GM21515 (cell line): Measurements from ENCODE around the gene USP34.
"Not testable (repeated sequence)": the region's sequence is repeated elsewhere in the genome, so short reads cannot be mapped to it uniquely, and the experiment has no call there.

ENCODE experiments used
- ATAC-seq: cut with Tn5 transposase; IDR thresholded peaks from one replicate; pipeline ENCODE4 v1.9.1; 2021; ENCODE audit not compliant: unreplicated experiment

Gene USP34

DNA sequence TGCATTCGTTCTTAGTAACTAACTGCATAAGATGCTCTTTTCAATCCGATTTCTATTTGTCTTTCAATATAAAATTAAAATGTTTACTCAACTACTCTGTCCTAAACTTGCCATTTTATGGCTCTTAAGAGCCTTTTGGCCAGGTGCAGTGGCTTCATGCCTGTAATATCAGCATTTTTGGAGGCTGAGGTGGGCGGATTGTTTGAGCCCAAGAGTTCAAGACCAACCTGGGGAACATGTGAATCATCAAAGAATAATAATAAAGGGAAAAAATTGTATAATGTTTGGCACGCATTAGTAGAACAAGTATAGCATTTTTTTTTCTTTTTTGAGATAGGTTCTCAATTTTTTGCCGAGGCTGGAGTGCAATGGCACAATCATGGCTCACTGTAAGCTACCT lies 216.4 kb downstream of the USP34 start:
- ATAC-seq: no peak

DNA sequence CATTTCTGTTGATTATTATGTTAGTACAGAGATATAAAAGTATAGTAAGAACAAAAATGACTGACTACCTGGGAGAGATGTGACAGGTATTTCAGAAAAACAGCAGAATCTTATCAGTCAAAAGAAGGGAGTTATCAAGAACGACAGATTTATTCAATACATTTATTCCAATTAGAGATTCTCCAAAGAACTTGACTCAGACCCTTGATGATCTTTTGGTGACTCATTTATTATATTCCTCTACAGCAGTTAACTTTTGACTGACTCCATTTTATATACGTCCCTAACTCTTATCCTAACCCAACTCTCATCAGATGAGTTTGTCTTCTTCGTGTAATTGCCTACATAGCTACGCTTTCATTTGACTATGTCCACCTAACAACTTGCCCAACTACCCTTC lies 217.8 kb downstream of the USP34 start:
- no peak for ATAC-seq

DNA sequence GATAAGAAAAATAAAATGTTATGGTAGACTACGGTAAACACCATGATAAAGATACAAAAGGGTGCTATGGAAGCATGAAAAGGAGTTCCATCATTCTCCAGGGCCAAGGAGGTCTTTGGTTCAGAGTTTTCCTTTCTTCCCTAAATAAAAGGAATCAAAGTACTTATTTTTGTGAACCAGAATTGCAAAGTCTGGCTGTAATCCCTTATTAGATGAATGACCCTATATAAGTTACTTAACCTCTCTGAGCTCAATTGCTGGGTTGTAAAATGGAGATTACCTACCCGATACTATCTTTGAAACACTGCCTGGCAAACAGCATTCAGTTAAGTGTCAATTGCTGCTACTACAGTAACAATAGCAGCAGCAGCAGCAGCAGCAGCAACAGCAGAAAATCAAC lies 218.9 kb downstream of the USP34 start:
- ATAC-seq: no peak

DNA sequence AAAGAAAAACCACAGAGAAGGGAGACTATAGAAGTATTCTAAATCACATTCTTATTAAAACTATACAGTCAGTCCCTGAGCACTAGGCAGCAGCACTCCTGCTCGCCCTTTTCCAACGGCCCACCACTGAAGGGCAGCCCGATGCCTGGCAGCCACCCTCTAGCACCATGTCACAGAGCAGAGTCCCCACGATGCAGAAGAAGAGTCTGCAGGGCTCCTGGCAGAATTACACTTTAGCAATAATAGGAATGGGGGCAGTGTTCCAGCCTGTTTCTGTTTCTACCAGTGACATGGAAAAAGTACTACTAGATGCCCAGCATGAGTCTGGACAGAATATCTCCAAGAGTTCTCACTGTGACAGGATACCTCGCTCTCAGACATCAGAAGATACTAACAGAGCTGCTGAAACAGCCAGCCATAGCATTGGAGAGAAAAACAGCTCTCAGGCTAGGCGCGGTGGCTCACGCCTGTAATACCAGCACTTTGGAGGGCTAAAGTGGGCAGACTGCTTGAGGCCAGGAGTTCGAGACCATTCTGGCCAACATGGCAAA lies 221.3 kb downstream of the USP34 start:
- ATAC-seq: no peak

DNA sequence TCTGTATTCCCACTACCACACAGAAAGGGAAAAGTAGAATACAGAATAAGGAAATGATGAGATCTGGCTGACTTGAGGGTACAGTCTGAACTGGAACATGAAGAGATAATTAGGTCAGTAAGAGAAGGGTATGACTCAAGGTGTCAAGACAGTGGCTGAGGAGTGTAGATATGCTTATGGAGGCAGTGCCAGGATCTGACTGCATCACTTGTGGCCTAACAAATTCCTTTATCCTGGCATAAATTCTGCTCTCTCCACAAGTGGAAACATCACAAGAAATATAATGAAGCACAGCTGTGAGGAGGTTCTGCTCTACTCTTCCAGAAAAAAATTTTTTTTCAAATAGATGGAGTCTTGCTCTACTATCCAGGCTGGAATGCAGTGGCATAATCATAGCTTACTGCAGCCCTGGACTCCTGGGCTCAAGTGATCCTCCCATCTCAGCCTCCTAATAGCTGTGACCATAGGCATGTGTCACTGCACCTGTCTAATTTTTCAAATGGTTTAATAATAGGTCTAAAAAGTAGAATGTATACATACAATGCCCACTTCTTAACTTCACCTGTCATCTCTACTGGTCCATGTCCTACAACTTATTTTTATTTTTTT lies 223.6 kb downstream of the USP34 start:
- no peak for ATAC-seq

DNA sequence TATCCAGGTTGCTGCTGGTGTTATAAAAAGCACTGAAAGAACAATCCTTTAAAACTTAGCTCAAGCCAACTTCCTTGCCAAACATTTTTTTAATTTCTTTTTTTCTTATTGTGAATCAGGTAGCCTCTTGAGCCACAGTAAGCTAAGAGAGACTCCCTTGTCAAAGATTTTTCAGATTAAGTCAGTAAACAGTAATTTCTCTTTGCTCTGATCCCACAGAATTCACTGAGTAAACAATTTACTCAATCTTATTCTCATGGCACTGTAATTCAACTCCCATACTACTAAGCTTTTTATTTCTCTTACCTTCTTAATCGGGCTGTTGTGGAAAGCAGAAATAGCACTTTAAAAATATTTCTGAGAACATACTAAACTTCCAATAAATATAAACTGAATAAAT lies 226.2 kb downstream of the USP34 start:
- no peak for ATAC-seq

DNA sequence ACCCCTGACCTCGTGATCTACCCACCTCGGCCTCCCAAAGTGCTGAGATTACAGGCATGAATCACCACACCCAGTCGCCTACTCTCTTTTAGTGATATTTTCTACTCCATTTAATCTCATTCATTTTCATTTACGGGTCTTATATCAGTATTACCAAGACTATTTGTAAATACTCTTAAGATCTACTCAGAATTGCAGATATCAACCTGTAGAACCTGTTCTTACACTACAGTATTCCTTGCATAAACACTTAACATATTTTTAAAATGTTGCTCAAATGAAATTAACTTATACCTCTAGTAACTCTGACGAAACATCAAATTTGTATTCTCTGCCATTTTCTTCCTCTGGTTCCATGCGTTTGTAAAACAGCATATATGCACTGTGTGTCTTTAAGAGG lies 229.6 kb downstream of the USP34 start:
- no peak for ATAC-seq

DNA sequence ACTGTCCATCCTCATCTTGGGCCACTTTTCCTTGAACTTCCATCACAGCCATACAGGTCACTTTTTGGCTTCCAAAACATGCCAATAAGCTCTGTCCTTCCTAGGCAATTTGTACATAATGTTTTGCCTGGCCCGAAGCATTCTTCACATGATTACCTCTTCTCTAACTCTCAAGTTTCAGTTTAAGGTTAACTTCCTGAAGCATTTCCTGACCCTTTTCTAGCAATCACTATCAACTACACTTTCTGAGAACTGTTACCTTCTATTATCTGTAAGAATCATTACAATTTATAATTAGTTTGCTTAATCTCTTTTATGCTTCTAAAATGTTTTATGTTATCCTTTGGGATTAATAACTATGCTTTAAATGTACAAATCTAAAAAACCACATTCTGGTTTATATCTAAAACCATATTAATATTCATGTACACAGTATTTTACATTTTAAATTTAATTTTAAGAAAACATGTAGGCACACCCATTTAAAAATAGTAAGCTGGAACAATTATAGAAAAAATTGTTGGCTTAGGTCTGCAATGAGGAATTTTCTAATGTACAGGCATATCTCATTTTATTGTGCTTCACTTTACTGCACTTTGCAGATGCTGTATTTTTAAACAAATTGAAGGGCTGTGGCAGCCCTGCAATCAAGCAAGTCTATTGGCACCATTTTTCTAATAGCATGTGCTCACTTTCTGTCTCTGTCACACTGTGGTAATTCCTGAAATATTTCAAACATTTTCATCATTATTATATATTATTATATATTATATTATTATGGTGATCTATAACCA lies 232.5 kb downstream of the USP34 start:
- ATAC-seq: no peak

DNA sequence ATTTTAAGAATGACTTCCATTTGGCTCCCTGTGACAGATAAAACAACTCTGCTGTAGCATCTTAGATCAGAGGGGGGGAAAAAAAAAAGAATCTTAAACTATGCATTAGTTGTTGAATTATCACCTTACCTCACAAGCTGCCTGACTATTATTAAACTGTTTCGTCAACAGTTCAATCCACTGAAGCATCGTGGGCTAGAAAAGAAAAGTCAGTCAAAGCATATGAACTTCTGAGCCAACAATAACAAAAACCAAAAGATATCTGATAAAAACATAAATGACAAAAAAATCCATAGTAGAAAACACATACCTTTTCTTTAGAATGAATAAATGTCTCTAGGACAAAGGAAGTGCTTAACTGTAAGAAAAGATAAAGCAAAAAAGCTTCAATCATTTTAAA lies 235.2 kb downstream of the USP34 start:
- no peak for ATAC-seq

DNA sequence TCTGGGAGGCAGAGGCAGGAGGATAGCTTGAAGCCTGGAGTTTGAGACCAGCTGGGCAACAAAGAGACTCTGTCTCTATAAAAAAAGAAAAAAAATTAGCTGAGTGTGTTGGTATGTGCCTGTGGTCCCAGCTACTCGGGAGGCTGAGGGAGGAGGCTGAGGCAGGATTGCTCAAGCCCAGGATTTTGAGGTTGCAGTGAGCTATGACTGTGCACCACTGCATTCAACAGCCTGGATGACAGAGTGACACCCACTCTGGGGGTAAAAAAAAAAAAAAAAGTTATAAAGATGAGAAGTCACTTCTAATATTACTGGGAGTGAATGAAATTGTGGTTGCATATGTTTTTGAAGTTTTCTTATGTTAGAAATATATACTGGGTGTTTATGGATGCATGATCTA lies 237.3 kb downstream of the USP34 start:
- ATAC-seq: no peak

DNA sequence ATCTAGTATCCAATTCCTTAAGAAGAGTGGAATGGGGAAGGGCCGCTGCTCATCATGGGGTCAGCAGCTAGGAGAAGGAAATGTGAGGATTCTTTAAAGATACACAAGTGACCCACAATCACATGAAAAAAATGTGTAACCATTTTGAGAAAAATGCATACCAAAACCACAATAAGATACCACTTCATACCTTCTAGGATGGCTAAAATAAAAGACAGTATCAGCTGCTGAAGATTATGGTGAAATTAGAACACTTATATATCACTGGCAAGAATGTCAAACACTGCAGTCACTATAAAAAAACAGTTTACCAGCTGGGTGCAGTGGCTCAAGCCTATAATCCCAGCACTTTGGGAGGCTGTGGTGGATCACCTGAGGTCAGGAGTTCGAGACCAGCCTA lies 241.0 kb downstream of the USP34 start:
- no peak for ATAC-seq

DNA sequence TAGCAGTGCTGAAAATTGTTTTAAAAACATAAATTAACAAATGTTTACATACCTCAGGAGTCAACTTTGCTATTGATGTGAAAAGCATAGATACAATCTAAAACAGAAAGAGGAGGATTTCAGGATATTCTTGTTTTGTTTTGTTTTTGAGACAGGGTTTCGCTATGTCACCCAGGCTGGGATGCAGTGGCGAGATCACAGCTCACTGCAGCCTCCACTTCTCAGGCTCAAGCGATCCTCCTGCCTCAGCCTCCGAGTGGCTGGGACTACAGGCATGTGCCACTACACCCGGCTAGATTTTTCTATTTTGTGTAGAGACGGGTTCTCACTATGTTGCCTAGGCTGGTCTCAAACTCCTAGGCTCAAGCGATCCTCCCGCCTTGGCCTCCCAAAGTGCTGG lies 248.3 kb downstream of the USP34 start:
- no peak for ATAC-seq

DNA sequence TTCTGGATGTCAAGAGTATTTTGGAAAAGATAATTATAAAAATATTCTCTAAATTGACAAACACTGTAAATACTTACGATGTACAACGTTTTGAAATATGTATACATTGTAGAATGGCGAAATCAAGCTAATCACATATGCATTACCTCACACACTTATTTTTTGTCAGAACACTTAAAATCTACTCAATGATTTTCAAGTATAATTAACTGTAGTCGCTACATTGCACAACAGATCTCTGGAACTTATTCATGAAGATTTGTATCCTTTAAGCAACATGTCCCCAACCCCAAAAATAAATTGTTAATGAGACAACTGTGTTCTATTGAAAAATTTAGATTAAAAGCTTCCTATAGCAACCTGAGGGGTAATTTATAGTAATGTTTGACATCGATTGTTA lies 249.1 kb downstream of the USP34 start:
- no peak for ATAC-seq

DNA sequence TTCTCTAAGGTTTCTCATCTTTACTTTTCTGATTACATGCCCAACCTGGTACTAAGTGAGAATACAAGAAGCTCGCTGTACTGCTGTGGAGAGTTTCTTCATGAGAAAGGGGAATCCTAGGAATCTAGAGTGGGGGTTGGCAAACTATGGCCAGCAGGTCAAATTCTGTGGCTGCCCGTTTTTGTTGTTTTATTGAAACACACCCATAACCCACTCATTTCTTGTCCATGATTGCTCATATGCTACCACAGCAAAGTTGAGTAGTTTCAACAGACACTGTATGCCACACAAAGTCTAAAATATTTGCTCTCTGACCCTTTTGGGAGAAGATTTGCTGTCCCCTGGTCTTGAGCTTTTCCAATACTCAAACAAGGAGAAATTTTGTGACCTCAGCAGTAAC lies 250.1 kb downstream of the USP34 start:
- no peak for ATAC-seq

DNA sequence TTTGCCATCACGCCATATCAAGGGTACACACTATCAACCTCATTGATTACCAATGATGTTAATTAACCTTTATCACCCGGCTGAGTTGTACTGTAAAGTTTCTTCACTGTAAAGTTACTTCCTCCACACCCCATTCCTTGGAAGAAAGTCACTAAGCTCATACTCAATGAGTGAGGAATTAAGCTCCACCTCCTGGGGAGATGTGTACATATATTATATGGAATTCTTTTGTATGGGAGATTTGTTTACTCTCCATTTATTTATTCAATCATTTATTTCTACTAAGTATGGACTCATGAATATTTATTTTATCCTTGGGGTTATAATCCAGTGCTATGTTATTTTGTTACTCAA lies 252.1 kb downstream of the USP34 start:
- no peak for ATAC-seq

DNA sequence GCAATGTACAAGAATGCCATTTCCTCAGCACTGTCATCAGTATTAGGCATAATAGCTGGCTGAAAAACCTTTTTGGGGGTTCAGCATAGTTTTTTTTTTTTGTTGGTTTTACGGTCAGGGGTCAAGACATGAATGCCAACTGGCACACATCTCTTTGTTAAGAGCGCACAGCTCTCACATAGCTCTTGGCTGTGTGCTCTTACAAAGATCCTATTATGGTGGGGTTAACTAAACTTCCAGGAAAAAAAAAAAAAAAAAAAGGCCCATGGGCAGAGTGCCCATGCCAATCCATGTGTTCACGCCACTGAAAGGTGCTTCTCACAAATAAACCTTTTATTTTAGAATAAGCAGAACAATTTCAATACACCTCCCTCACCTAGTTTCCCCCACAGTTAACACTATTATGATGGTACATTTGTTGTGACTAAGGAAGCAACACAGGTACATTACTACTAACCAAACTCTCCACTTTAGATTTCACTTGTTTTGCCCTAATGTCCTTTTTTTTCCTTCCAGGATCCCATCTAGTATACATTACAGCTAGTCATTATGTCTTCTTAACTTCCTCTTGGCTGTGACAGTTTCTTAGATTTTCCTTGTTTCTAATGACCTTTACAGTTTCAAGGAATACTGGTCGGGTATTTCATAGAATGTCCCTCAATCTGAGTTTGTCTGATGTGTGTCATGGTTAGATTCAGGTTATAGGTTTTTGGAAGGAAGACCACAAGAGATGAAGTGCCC lies 252.6 kb downstream of the USP34 start:
- ATAC-seq: no peak

DNA sequence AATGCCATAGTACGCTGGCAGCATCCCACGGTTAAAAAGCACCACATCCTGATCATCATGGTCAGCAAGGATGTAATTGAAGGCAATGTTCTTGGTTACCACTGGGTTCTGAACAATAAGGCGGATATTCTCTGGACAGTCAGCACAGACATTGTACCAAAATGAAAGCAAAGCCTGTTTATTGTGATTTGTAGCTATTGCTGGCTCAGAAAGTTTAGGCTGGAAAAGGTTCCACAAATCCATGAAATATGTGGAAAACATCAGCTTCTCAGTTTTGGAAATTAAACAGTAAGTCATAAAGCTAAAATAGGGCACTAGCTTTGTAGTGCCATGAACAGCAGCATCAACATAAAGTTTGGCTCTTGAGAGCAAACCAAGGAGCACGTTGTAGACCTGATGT lies 256.7 kb downstream of the USP34 start:
- ATAC-seq: no peak

DNA sequence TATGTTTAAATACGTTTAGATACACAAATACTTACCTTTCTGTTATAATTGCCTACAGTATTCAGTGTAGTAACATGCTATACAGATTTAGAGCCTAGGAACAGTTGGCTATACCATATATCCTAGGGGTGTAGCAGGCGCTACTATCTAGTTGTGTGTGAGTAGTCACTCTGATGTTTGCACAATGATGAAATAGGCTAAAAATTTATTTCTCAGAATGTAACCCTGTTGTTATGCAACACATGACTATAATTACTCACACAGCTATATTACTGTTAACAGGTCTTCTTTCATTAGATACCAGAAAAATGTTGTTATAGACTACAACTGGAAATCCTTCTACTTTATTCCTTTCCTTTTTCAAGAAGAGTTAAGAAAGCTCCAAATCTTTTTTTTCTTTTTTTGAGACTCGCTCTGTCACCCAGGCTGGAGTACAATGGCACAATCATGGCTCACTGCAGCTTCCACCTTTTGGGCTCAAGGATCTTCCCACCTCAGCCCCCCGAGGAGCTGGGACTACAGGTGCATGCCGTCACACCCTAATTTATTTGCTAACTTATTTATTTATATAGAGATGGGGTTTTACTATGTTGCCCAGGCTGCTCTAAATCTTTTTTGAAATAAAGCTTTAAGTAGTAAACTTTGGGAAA lies 260.4 kb downstream of the USP34 start:
- no peak for ATAC-seq

DNA sequence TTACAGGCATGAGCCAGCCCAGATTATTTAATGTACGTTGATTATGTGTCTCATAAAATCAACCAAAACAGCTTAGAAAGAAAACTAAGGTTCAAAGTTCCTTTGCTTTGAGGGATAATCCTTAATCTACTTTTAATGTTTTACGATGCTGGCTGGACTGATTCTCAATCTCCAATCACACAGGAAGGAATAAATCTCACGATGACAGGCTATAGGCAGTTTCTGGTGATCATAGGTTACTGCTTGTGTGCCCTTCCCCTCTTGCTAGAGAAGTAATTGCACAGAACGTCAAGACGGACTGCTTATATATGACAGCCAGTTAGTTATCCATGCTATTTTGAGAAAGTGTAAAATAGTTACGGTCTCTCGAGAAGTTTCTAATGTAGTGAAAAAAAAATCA lies 265.8 kb downstream of the USP34 start:
- ATAC-seq: no peak

DNA sequence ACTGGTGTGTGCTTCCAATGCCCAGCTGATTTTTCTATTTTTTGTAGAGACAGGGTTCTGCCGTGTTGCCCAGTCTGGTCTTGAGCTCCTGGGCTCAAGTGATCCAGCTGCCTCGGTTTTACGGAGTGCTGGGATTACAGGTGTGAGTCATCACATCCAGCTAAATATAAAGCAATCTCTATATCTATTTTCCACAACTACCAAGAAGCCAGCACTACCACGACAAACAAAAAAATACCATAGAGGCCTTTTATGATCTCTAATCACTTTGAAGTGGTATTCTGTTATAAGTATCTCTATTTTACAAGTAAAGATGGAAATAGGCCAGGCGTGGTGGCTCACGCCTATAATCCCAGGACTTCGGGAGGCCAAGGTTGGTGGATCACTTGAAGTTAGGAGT lies 274.2 kb downstream of the USP34 start:
- no peak for ATAC-seq

DNA sequence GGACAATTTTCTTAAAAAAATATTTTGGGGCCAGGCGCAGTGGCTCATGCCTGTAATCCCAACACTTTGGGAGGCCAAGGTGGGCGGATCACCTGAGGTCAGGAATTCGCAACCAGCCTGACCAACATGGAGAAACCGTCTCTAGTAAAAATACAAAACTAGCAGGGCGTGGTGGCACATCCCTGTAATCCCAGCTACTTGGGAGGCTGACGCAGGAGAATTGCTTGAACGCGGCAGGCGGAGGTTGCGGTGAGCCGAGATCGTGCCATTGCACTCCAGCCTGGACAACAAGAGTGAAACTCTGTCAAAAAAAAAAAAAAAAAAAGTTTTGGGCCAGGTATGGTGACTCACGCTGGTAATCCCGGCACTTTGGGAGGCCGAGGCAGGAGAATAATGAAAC lies 276.2 kb downstream of the USP34 start:
- not testable (repeated sequence) for ATAC-seq
